Activated naive CD4-positive, alpha-beta T cell treated with anti-CD3 and anti-CD28 coated beads, Interleukin-2, amount 10 ng/mL, durations not matched to agents 7 days and 5 days (primary cell): ENCODE data around the gene OLIG1.

ENCODE experiments used
- CTCF ChIA-PET: fragments of 350-600 bp; sonication (Branson Sonifier 250); formaldehyde crosslinking; loops from one replicate; lab custom pipeline; 2021; ENCODE audit warnings: antibody characterized with exemption; lab: Charles Lee
- DNase-seq: peaks from one replicate; pipeline ENCODE4 v3.0.0-alpha.2; 2020
- H3K27ac Mint-ChIP-seq: one replicate; pipeline ENCODE4 v1.8.0; 2021; ENCODE audit warnings: mild to moderate bottlenecking, moderate library complexity, mixed read lengths
- H3K27me3 Mint-ChIP-seq: one replicate; pipeline ENCODE4 v1.8.0; 2021; ENCODE audit warnings: mild to moderate bottlenecking, mixed read lengths
- H3K36me3 Mint-ChIP-seq: one replicate; pipeline ENCODE4 v1.8.0; 2021; ENCODE audit warnings: mixed read lengths
- H3K4me1 Mint-ChIP-seq: one replicate; pipeline ENCODE4 v1.8.0; 2021; ENCODE audit warnings: mixed read lengths
- H3K4me3 Mint-ChIP-seq: one replicate; pipeline ENCODE4 v1.8.0; 2021; ENCODE audit warnings: mild to moderate bottlenecking, moderate library complexity, mixed read lengths
- H3K9me3 Mint-ChIP-seq: one replicate; pipeline ENCODE4 v1.8.0; 2021; ENCODE audit warnings: mixed read lengths

The OLIG1 gene

DNA sequence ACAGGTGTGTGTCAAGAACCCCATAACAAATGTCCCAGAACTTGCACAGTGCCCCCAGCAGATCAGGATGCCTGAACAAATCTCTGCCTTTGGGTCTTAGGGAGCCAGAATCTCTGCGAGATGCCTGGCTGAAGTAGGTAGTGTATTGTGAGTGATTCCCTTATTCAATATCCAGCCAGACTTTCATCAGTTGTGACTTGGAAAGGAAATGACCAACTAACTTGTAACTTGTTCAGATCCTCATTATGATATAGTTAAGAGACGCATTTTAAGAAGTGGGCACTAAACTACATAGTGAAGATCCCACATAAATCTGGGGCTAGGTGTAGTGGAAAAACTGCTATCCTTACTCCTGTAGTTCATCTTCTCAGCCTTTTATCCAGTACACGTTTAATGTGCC, 32.4 kb upstream of the OLIG1 start:
- Mint-ChIP-seq H3K27ac (no peak overlapping the region), H3K4me3 (no peak overlapping the region), H3K36me3 (no peaks in the 10 kb centered on the region), H3K4me1 (peaks cover 11% of the 10 kb centered on the region), H3K27me3 (peaks cover 40% of the 10 kb centered on the region), H3K9me3 (no peaks in the 10 kb centered on the region)
- CTCF ChIA-PET = no interaction called here
- DNase-seq = no peak

DNA sequence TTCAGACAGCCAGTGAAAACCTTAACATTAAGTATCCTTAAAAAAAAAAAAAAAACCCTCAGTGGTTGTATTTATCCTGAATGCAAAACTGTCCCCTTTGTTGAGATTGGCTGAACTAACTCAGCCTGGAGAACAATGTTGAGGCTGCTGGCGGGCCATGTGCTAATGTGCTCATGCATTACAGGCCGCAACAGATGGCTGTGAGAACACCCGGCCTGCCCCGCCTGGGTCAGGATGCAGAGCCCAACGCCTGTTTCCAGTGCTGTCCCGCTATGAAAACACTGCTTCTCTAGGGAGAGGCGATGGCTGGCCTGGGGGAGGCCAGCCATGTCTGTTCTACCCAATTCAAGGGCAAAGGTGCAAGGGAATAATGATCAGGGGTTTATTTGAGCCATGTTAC, 30.4 kb upstream of the OLIG1 start:
- Mint-ChIP-seq H3K9me3 (no peaks in the 10 kb centered on the region), H3K4me3 (no peak overlapping the region), H3K27me3 (peaks cover 38% of the 10 kb centered on the region), H3K36me3 (no peaks in the 10 kb centered on the region), H3K4me1 (peaks cover 11% of the 10 kb centered on the region), H3K27ac (no peak overlapping the region)
- DNase-seq = no peak
- CTCF ChIA-PET = no interaction called here

DNA sequence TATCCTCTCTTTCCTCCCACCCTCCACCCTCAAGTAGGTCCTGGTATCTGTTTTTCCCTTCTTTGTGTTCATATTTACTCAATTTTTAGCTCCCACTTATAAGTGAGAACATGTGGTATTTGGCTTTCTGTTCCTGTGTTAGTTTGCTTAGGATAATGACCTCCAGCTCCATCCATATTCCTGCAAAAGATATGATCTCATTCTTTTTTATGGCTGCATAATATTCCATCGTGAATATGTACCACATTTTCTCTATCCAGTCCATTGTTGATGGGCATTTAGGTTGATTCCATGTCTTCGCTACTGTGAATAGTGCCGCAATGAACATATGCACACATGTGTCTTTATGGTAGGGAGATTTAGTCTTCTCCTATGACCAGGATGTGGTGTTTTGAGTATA, 29.7 kb upstream of the OLIG1 start:
- peaks cover 40% of the 10 kb centered on the region for H3K27me3 Mint-ChIP-seq
- CTCF ChIA-PET = no interaction called here
- H3K4me1 Mint-ChIP-seq = peaks cover 11% of the 10 kb centered on the region
- no peak for DNase-seq
- H3K9me3 Mint-ChIP-seq = no peaks in the 10 kb centered on the region
- H3K4me3 Mint-ChIP-seq = no peak overlapping the region
- H3K36me3 Mint-ChIP-seq = no peaks in the 10 kb centered on the region
- no peak overlapping the region for H3K27ac Mint-ChIP-seq

DNA sequence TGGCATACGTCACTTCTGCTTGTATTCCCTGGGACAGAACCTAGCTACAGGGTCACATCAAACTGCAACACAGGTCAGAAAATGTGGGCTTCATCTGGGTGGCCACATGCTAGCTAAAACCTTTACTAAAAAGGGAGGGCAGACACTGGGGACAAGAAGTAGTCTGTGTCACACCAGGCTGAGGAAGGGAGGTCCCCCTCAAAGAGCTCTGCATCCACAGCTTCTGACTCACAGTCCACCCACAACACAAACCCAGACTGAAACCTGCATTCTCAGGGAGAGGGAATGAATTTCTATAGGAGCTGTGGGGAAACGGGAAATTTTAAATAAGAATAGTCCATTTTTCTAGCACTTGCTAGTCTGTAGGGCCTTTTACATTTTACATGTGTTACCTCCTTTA, 28.0 kb upstream of the OLIG1 start:
- Mint-ChIP-seq H3K4me1 (peaks cover 2% of the 10 kb centered on the region), H3K4me3 (no peak overlapping the region)
- CTCF ChIA-PET = no interaction called here

DNA sequence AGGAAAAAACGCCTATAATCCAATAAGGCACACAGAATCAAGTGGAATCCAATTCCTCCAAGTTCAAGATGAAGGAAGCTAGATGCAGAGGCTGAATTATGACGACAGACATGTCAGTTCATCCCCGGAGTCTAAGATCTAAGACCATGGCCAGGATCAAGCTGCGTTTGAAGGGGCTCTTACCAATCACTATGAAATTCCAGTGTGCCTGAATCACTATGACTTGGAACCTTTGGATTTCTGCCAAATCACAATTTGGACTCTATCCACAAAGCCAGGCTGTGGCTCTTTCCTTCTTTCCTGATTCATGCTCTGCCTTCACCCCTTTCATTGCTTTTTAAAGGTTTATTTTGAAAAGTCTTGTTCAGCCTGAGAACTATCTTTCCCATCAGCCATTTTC, 27.1 kb upstream of the OLIG1 start:
- H3K4me1 Mint-ChIP-seq = no peaks in the 10 kb centered on the region
- no peak overlapping the region for H3K27ac Mint-ChIP-seq
- no peak for DNase-seq
- H3K27me3 Mint-ChIP-seq = peaks cover 52% of the 10 kb centered on the region
- H3K36me3 Mint-ChIP-seq = no peaks in the 10 kb centered on the region
- CTCF ChIA-PET = no interaction called here
- H3K4me3 Mint-ChIP-seq = no peak overlapping the region
- H3K9me3 Mint-ChIP-seq = no peaks in the 10 kb centered on the region

More for the DNA sequence above, 28.0 kb upstream of the OLIG1 start:
- peaks cover 46% of the 10 kb centered on the region for H3K27me3 Mint-ChIP-seq
- H3K9me3 Mint-ChIP-seq = no peaks in the 10 kb centered on the region
- H3K36me3 Mint-ChIP-seq = no peaks in the 10 kb centered on the region
- no peak overlapping the region for H3K27ac Mint-ChIP-seq
- no peak for DNase-seq

DNA sequence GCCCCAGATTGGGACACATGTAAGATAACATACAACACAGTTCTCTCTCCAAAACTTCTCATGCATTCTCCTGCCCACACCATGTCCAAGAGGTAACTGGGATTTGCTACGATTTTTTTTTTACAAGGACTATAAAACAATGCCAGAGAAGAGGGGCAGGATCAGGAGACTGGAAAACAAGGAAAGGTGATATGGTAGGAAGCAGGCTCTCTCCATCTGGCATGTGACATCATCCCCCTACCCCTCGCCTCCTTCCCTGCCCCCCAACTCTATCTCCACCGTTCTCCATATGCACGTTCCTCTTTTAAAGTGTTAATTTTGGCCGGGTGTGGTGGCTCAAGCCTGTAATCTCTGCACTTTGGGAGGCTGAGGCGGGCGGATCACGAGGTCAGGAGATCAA, 23.5 kb upstream of the OLIG1 start:
- Mint-ChIP-seq H3K36me3 (no peaks in the 10 kb centered on the region), H3K9me3 (no peaks in the 10 kb centered on the region), H3K27ac (no peak overlapping the region), H3K4me3 (no peak overlapping the region), H3K4me1 (no peaks in the 10 kb centered on the region), H3K27me3 (peaks cover 52% of the 10 kb centered on the region)
- CTCF ChIA-PET = no interaction called here
- DNase-seq = no peak

DNA sequence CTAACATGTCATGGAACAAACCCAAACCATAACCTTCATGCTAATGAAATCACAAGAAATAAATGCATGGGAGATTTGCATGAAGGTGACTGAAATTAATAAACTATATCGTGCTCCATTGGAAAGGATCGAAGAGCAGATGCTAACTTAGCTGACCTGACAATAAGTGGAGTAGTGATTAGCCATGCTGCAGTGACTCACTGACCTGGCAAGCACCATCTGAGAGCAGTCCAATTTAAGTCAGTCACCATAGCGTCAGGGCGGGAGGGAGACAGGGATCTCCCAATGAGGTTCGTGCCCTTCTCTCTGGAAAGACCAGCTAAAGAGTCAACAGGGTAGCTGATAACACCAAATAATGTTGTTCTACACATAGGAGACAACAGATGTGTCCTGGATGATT, 22.7 kb upstream of the OLIG1 start:
- Mint-ChIP-seq H3K4me3 (no peak overlapping the region), H3K27me3 (peaks cover 50% of the 10 kb centered on the region), H3K4me1 (no peaks in the 10 kb centered on the region), H3K36me3 (no peaks in the 10 kb centered on the region), H3K27ac (no peak overlapping the region), H3K9me3 (no peaks in the 10 kb centered on the region)
- CTCF ChIA-PET = no interaction called here
- no peak for DNase-seq

DNA sequence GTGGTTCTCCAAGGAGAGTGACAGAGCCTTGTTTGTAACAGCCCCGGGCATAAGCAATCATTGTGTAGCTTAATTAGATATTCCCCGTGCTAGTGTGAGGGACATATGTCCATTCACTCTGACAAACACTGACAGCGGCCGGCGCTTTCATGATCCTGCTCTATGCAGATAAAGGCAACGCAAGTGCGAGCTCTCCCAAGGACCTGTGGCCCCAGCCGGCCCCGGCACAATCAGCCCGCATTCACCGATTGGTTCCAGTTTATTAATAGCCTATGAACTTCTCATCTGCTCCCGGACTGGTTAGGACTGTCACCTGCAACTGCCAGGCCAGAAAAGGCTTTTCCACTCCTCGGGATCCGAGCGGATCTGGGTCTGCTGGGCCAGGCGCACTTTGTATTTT, 18.0 kb upstream of the OLIG1 start:
- H3K4me1 Mint-ChIP-seq = no peaks in the 10 kb centered on the region
- no peak overlapping the region for H3K4me3 Mint-ChIP-seq
- no peaks in the 10 kb centered on the region for H3K9me3 Mint-ChIP-seq
- no peak for DNase-seq
- H3K27me3 Mint-ChIP-seq = peaks cover 50% of the 10 kb centered on the region
- no peak overlapping the region for H3K27ac Mint-ChIP-seq
- CTCF ChIA-PET = no interaction called here
- no peaks in the 10 kb centered on the region for H3K36me3 Mint-ChIP-seq

DNA sequence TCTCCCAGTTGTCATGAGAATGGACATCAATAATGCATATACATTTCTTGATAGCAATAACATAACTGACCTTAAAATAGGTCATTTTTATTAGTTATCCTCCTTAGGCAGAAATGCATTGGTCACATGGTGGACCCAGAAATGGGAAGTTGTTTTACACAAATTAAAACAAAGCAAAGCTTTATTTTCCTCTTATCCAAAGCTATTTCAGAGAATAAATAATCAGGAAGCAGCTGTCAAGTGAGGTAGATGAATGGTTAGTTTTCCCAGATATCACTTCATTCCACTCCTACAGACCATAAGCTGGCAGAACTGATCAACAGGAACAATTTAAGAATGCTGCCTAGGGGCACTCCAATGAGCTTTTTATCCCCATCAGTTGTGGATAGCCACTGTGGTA, 16.0 kb upstream of the OLIG1 start:
- DNase-seq = no peak
- no peaks in the 10 kb centered on the region for H3K36me3 Mint-ChIP-seq
- no peaks in the 10 kb centered on the region for H3K9me3 Mint-ChIP-seq
- no peak overlapping the region for H3K27ac Mint-ChIP-seq
- H3K4me1 Mint-ChIP-seq = no peaks in the 10 kb centered on the region
- H3K4me3 Mint-ChIP-seq = no peak overlapping the region
- CTCF ChIA-PET = interaction anchor here (1.8 kb wide), 1 partner anchor 9 kb away, joined by 3 read pairs; no protein-coding TSS in a partner anchor
- peaks cover 38% of the 10 kb centered on the region for H3K27me3 Mint-ChIP-seq

DNA sequence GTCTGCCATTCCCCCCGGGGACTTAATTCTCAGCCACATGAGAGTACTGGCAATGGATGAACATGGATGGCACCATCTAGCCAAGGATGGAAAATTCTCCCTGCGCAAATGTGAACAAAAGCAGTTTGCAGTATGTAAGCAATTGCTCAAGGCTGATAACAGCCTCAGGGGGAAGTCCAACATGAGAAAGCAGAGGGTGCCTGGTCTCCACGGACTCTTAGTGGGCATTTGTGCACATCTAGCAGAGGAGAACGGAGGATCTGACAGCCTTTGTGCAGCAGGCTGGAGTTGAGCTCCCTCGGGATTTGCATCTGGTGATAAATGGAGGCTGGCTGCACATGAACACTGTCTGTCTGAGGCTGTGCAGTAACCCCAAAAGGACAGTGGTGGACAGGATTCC, 13.9 kb upstream of the OLIG1 start:
- CTCF ChIA-PET = interaction anchor here (0.6 to 1.0 kb wide), 2 partner anchors 17 to 141 kb away, joined by 3 read pairs; no protein-coding TSS in a partner anchor
- Mint-ChIP-seq H3K27me3 (peaks cover 56% of the 10 kb centered on the region), H3K9me3 (no peaks in the 10 kb centered on the region)

DNA sequence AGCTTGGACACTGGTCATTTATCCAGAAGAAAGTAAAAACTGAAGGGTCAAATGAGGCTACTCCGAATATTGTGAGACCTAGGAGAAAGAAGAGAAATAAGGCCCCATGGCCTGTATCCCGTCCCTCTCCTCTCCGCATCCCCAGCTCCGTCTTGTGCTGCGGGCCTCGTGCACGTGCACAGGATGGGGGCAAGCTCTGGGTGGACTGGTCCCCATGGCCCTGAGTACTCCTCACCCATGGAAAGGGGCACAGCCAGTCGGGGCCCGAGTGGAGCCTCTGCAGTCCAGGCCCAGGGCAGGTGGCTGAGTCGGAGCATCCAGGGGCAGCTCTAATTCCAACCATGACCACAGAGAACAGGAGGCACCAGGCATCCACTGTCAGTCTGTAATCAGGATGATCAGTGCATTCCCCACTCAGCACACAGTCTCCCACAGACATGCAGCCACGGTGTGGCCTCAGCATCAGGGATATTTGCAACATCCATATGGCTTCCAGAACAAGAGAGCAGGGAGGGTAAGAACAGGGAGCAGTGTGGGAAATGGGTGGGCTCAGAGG, 12.5 kb upstream of the OLIG1 start:
- Mint-ChIP-seq H3K27ac (no peak overlapping the region), H3K4me3 (no peak overlapping the region), H3K9me3 (no peaks in the 10 kb centered on the region), H3K36me3 (no peaks in the 10 kb centered on the region), H3K4me1 (no peaks in the 10 kb centered on the region), H3K27me3 (peaks cover 58% of the 10 kb centered on the region)
- CTCF ChIA-PET = no interaction called here
- DNase-seq = no peak

More for the DNA sequence above, 13.9 kb upstream of the OLIG1 start:
- Mint-ChIP-seq H3K4me3 (no peak overlapping the region), H3K36me3 (no peaks in the 10 kb centered on the region), H3K4me1 (no peaks in the 10 kb centered on the region), H3K27ac (no peak overlapping the region)
- DNase-seq = no peak

DNA sequence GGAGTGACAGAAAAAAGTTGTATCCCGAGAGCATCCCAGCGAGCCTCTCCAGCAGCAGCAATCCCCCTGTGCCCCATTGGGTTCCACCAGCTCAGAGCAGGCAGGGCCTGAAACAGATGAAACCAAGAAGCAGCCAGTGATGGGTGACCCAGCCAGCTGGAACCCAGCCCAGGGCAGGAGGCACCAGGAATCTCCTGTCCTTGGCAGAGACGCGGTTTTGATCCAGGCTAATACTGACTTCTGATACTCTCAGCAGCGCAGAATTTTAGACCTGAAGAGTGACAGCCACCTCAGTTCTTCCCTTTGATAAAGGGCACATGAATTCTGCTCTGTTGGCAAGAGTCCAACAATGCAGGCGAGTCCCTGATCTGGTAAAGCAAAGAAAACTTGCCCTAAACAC, 11.4 kb upstream of the OLIG1 start:
- H3K27me3 Mint-ChIP-seq = peaks cover 58% of the 10 kb centered on the region
- no peaks in the 10 kb centered on the region for H3K36me3 Mint-ChIP-seq
- CTCF ChIA-PET = no interaction called here
- H3K27ac Mint-ChIP-seq = no peak overlapping the region
- H3K9me3 Mint-ChIP-seq = no peaks in the 10 kb centered on the region
- no peak for DNase-seq
- no peak overlapping the region for H3K4me3 Mint-ChIP-seq
- H3K4me1 Mint-ChIP-seq = no peaks in the 10 kb centered on the region

DNA sequence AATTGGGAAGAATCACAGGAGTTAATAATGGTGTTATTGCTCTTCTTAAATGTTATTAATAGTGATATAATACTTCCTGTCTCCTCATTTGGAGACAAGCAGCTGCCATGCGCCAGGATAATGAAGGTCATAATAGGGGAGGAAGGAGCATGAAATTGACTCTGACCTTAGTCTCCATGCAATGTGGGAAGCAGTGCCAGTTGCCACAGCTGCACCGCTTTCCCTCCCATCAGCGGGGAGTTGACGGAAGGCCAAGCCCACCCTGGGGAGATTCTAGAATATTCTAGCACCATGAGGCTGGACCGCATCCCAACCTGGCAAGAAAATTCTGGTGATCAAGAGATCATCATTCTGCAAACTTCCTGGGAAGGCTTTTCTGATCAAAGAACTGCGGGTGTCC, 11.0 kb upstream of the OLIG1 start:
- H3K4me1 Mint-ChIP-seq = no peaks in the 10 kb centered on the region
- H3K27me3 Mint-ChIP-seq = peaks cover 59% of the 10 kb centered on the region
- no peak overlapping the region for H3K4me3 Mint-ChIP-seq
- H3K9me3 Mint-ChIP-seq = no peaks in the 10 kb centered on the region
- no peak overlapping the region for H3K27ac Mint-ChIP-seq
- CTCF ChIA-PET = no interaction called here
- H3K36me3 Mint-ChIP-seq = no peaks in the 10 kb centered on the region
- DNase-seq = no peak

DNA sequence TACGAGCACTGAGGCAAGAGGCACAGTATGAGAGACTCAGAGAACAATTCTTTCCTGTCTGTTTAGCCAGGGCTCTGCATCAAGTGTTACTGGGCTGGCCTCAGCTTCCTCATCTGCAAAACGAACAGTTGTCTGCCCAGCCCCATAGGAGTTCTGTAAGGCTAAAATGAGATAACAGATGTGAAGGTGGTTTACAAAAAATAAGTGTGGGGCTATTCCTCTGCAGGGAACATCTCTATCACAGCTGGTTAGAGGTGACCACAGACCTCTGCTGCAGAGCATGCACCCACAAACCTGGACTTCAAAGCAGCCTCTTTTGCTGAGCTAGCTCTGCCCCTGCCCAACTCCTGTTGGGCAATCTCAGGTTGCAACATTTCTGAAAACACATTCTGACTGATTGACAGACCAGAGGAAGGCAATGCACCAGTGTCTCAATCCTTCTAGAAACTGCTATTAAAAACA, 10.5 kb upstream of the OLIG1 start:
- no peak overlapping the region for H3K4me3 Mint-ChIP-seq
- no peaks in the 10 kb centered on the region for H3K36me3 Mint-ChIP-seq
- CTCF ChIA-PET = no interaction called here
- DNase-seq = no peak
- peaks cover 62% of the 10 kb centered on the region for H3K27me3 Mint-ChIP-seq
- H3K27ac Mint-ChIP-seq = no peak overlapping the region
- no peaks in the 10 kb centered on the region for H3K9me3 Mint-ChIP-seq
- no peaks in the 10 kb centered on the region for H3K4me1 Mint-ChIP-seq

DNA sequence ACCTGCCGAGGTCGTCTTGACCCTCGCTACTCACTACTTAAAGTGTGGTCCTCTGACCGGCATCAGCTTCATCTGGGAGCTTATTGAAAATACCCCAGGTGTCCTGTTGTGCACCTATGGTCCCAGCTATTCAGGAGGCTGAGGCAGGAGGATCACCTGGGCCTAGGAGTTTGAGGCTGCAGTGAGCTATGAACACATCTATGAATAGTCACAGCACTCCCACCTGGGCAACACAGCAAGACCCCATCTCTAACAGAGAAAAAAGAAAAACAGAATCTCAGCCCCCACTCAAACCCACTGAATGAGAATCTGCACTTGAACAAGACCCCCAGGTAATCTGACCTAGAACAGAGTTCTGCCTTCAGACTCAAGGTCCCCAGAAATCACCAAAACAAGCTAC, 8.7 kb upstream of the OLIG1 start:
- DNase-seq = no peak
- Mint-ChIP-seq H3K27ac (no peak overlapping the region), H3K9me3 (no peaks in the 10 kb centered on the region), H3K4me1 (peaks cover 2% of the 10 kb centered on the region), H3K27me3 (peaks cover 67% of the 10 kb centered on the region), H3K36me3 (no peaks in the 10 kb centered on the region), H3K4me3 (no peak overlapping the region)
- CTCF ChIA-PET = no interaction called here
